ENCODE data around the gene SLC6A12. TPM values are rescaled to one million over a fixed set of nuclear protein-coding genes. Genes with fewer than 3 reads are reported as not detected.

The SLC6A12 gene
- total and polyA plus RNA-seq, 10 donors = 0.35 to 3.1 (median 1.8) TPM

DNA sequence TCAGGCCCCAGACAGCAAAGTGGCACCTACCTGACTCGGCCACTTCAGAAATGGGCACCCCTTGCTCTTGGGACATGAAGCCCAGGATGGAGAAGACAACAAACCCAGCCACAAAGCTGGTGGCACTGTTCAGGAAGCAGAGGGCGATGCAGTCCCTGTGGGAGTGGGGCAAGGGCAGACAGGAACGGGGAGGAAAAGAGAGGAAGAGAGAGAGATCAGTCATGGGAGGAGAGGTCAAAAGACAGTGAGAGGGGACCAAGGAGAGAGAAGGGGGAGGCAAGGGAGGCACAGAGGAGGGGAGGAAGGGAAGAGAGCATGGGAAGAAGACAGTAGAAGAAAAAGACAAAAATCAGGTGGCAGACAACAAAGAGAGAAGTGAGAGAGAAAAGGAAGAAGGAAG, 16.6 kb downstream of the SLC6A12 start:
- DNase-seq = peak; percentile 25
- H3K27me3 ChIP-seq (replicated peaks in 1 of 7) = peaks cover 0 to 75% (median 0%) of the 10 kb centered on the region in 7 donors
- no peaks in the 10 kb centered on the region for H3K9me3 ChIP-seq
- H3K36me3 ChIP-seq = no peaks in the 10 kb centered on the region
- H3K4me1 ChIP-seq = no peaks in the 10 kb centered on the region
- intact Hi-C loops (cut with DNase I; ENCODE audit: low total_unique reads) = no loop called here
- TF ChIP-seq POLR2AphosphoS5 (IDR thresholded peaks at IDR 0.05) = no peak
- TF ChIP-seq POLR2A (IDR thresholded peaks at IDR 0.05) = no peak
- no peak overlapping the region for H3K27ac ChIP-seq
- no peak overlapping the region for H3K4me3 ChIP-seq
- 73 to 86% (median 80%) methylated on average over 3 of the region's 3 CpGs for WGBS, 5 donors

DNA sequence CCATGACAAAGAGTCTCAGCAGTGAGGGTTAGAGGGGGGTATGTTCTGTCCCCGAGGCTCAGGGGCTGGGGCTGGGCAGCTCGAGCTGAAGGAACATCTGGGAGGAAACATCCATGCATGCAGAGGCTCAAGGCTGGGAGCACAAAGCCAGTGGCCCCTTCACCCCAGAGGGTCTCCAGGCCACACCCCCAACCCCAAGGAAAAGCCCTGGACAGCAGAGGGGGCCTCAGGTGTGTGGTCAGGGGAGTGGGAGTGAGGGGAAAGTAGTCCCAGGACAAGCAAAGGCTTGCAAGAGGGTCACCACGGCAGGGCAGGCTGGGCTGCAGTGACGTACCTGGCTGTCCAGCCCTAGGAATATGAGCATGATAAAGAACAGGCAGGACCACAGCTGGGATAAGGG, 17.5 kb downstream of the SLC6A12 start:
- intact Hi-C loops (cut with DNase I; ENCODE audit: low total_unique reads) = no loop called here
- WGBS, 5 donors = 66 to 82% (median 76%) methylated on average over 4 of the region's 4 CpGs
- Histone ChIP-seq H3K4me3 (no peak overlapping the region), H3K36me3 (no peaks in the 10 kb centered on the region), H3K4me1 (no peaks in the 10 kb centered on the region), H3K9me3 (no peaks in the 10 kb centered on the region), H3K27ac (no peak overlapping the region), H3K27me3 (replicated peaks in 1 of 7) (peaks cover 0 to 74% (median 0%) of the 10 kb centered on the region in 7 donors)
- TF ChIP-seq POLR2AphosphoS5 (IDR thresholded peaks at IDR 0.05) = no peak
- no peak for TF ChIP-seq POLR2A (IDR thresholded peaks at IDR 0.05)
- DNase-seq = peak; percentile 70

DNA sequence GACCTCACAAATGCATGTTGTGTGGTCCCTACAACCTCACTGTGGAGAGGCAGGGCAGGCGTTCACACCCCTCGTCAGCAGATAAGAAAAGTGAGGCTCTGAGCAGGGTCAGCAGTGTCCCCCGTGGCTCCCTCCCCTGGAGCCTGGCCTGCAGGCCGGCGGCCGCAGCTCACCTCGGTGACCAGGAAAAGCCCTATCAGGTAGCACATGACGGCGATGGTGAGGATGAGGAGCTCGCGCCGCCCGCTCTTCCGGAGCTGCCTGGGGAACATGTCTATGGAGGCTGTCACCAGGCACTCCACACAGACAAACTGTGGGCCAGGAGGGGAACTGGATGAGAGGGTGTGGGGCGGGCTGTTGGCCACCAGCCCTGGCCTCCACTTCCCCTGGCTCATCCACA, 18.0 kb downstream of the SLC6A12 start:
- peak; percentile 50 for DNase-seq
- H3K9me3 ChIP-seq = no peaks in the 10 kb centered on the region
- 78 to 94% (median 90%) methylated on average over 5 to 15 of the region's 15 CpGs for WGBS, 5 donors
- intact Hi-C loops (cut with DNase I; ENCODE audit: low total_unique reads) = no loop called here
- peaks cover 0 to 74% (median 0%) of the 10 kb centered on the region in 7 donors for H3K27me3 ChIP-seq (replicated peaks in 1 of 7)
- H3K36me3 ChIP-seq = no peaks in the 10 kb centered on the region
- H3K4me3 ChIP-seq = no peak overlapping the region
- TF ChIP-seq POLR2A (IDR thresholded peaks at IDR 0.05) (no peak), POLR2AphosphoS5 (IDR thresholded peaks at IDR 0.05) (no peak)
- TF ChIP-seq, protein P1, sequence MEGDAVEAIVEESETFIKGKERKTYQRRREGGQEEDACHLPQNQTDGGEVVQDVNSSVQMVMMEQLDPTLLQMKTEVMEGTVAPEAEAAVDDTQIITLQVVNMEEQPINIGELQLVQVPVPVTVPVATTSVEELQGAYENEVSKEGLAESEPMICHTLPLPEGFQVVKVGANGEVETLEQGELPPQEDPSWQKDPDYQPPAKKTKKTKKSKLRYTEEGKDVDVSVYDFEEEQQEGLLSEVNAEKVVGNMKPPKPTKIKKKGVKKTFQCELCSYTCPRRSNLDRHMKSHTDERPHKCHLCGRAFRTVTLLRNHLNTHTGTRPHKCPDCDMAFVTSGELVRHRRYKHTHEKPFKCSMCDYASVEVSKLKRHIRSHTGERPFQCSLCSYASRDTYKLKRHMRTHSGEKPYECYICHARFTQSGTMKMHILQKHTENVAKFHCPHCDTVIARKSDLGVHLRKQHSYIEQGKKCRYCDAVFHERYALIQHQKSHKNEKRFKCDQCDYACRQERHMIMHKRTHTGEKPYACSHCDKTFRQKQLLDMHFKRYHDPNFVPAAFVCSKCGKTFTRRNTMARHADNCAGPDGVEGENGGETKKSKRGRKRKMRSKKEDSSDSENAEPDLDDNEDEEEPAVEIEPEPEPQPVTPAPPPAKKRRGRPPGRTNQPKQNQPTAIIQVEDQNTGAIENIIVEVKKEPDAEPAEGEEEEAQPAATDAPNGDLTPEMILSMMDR (IDR thresholded peaks at IDR 0.05 in 8 of 11, conservative IDR thresholded peaks at IDR 0.05 in 3 of 11) = no peak
- no peak overlapping the region for H3K27ac ChIP-seq
- H3K4me1 ChIP-seq = no peaks in the 10 kb centered on the region

DNA sequence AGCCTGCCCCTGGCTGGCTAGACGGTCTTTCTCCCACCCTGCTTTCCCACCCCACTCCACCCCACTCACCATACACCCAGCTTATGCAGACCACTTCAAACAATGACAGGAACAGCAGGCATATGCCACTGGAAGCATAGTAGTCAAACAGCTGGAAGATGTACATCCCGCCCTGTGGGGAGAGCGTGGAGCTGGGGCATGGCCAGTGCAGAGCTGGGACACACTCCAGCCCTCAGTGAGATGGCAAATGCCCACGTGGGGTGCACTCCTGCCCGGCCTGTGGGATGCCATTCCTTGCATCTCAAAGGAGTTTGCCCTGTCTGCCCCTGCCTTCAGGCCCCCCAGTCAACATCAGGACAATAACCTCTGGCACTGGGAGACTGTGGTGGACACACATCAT, 18.8 kb downstream of the SLC6A12 start:
- Histone ChIP-seq H3K4me3 (no peak overlapping the region), H3K9me3 (no peaks in the 10 kb centered on the region), H3K4me1 (no peaks in the 10 kb centered on the region), H3K27ac (no peak overlapping the region), H3K36me3 (no peaks in the 10 kb centered on the region), H3K27me3 (replicated peaks in 1 of 7) (peaks cover 0 to 74% (median under 1%) of the 10 kb centered on the region in 7 donors)
- intact Hi-C loops (cut with DNase I; ENCODE audit: low total_unique reads) = no loop called here
- DNase-seq = peak; percentile 63
- 73 to 90% (median 76%) methylated on average over 5 of the region's 5 CpGs for WGBS, 5 donors
- TF ChIP-seq, protein P1 (IDR thresholded peaks at IDR 0.05 in 8 of 11, conservative IDR thresholded peaks at IDR 0.05 in 3 of 11) = no peak
- TF ChIP-seq POLR2AphosphoS5 (IDR thresholded peaks at IDR 0.05) = no peak
- TF ChIP-seq POLR2A (IDR thresholded peaks at IDR 0.05) = no peak

DNA sequence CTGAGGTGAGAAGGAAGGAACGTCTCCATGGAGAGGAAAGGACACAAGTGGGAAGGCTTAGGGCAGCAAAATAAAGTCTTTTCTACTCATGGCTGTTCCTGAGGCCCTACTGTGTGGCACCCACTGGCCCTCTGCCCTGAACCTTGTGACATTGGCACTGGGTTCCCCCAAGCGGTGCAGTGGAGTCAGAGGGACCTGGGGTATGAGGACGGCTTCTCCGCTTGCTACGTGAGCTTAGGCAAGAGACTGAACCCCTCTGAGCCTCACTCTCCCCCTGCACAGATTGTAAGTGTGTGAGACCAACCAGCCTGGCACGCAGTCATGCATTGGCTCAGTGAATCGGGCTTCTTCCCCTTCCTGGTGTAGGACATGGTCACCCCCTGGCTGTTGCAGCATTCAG, 19.7 kb downstream of the SLC6A12 start:
- intact Hi-C loops (cut with DNase I; ENCODE audit: low total_unique reads) = no loop called here
- Histone ChIP-seq H3K36me3 (no peaks in the 10 kb centered on the region), H3K9me3 (no peaks in the 10 kb centered on the region), H3K4me1 (peaks cover 0 to 5% (median 3%) of the 10 kb centered on the region in 6 donors), H3K4me3 (no peak overlapping the region), H3K27ac (no peak overlapping the region), H3K27me3 (replicated peaks in 1 of 7) (peaks cover 0 to 81% (median 9%) of the 10 kb centered on the region in 7 donors)
- WGBS, 5 donors = 80 to 89% (median 88%) methylated on average over 7 of the region's 7 CpGs
- DNase-seq = peak; percentile 38
- no peak for TF ChIP-seq POLR2AphosphoS5 (IDR thresholded peaks at IDR 0.05)
- TF ChIP-seq, protein P1 (IDR thresholded peaks at IDR 0.05 in 8 of 11, conservative IDR thresholded peaks at IDR 0.05 in 3 of 11) = no peak
- no peak for TF ChIP-seq POLR2A (IDR thresholded peaks at IDR 0.05)

All from spleen (tissue), 11 donors.